Neutrophil (primary cell): ENCODE measurements around the gene KIAA0232.

ENCODE experiments used
- H3K27ac ChIP-seq: fragments of 200-600 bp; sonication (generic); 2 replicates; pipeline ENCODE4 v1.5.1; 2016; ENCODE audit warnings: mild to moderate bottlenecking, moderate library complexity
- H3K27me3 ChIP-seq: fragments of 200-600 bp; sonication (generic); 2 replicates; pipeline ENCODE4 v1.6.0; 2016; ENCODE audit warnings: mild to moderate bottlenecking
- H3K36me3 ChIP-seq: fragments of 200-600 bp; sonication (generic); 2 replicates; pipeline ENCODE4 v1.5.1; 2017
- H3K4me1 ChIP-seq, 2 experiments: fragments of 200-600 bp in 1 of 2; sonication (generic) in 1 of 2; 1 replicate in 1 of 2; 2 replicates in 1 of 2; pipeline versions ENCODE4 v1.5.1 to v1.6.1; 2013 to 2016; ENCODE audit warnings: low read depth in 1 of 2, low read length in 1 of 2, mild to moderate bottlenecking in 1 of 2, moderate library complexity in 1 of 2; ENCODE audit not compliant: control insufficient read depth in 1 of 2, insufficient read depth in 1 of 2
- H3K4me3 ChIP-seq, 2 experiments: fragments of 200-600 bp in 1 of 2; sonication (generic) in 1 of 2; 1 replicate in 1 of 2; 2 replicates in 1 of 2; pipeline ENCODE4 v1.5.1; 2013 to 2016; ENCODE audit warnings: low read depth in 1 of 2, low read length in 1 of 2, mild to moderate bottlenecking in 1 of 2, moderate library complexity in 1 of 2
- H3K9me3 ChIP-seq: fragments of 200-600 bp; sonication (generic); 2 replicates; pipeline ENCODE4 v1.5.1; 2016
- CTCF ChIP-seq: fragments of 200-600 bp; sonication (generic); IDR thresholded peaks from 2 replicates; pipeline ENCODE4 v1.5.1; 2016; ENCODE audit warnings: antibody characterized with exemption

The KIAA0232 gene

GRCh38 chr4:6824071-6824470 lies 41.5 kb downstream of the KIAA0232 start:
- no peaks in the 10 kb centered on the region for H3K4me1 ChIP-seq
- no peaks in the 10 kb centered on the region for H3K27me3 ChIP-seq
- TF ChIP-seq CTCF = no peak
- H3K4me3 ChIP-seq = no peak overlapping the region
- H3K9me3 ChIP-seq = no peaks in the 10 kb centered on the region
- H3K27ac ChIP-seq = peak overlapping the region; percentile 33
- peaks cover 40% of the 10 kb centered on the region for H3K36me3 ChIP-seq

- H3K27ac ChIP-seq = peak overlapping the region; percentile 45
- no peak overlapping the region for H3K4me3 ChIP-seq
- no peaks in the 10 kb centered on the region for H3K9me3 ChIP-seq
- no peaks in the 10 kb centered on the region for H3K27me3 ChIP-seq
- H3K36me3 ChIP-seq = peaks cover 47% of the 10 kb centered on the region
- no peak for TF ChIP-seq CTCF
- no peaks in the 10 kb centered on the region for H3K4me1 ChIP-seq
These were observed 42.4 kb downstream of the KIAA0232 start for GRCh38 chr4:6824772-6825402.

- peaks cover 51% of the 10 kb centered on the region for H3K36me3 ChIP-seq
- no peaks in the 10 kb centered on the region for H3K4me1 ChIP-seq
- no peak overlapping the region for H3K4me3 ChIP-seq
- no peak for TF ChIP-seq CTCF
- H3K27me3 ChIP-seq = no peaks in the 10 kb centered on the region
- peak overlapping the region; percentile 45 for H3K27ac ChIP-seq
- H3K9me3 ChIP-seq = no peaks in the 10 kb centered on the region
These were observed 42.9 kb downstream of the KIAA0232 start for GRCh38 chr4:6825403-6825802.

- Histone ChIP-seq H3K9me3 (no peaks in the 10 kb centered on the region), H3K4me1 (no peaks in the 10 kb centered on the region), H3K4me3 (no peak overlapping the region), H3K27me3 (no peaks in the 10 kb centered on the region), H3K36me3 (peaks cover 67% of the 10 kb centered on the region), H3K27ac (peak overlapping the region; percentile 55)
- TF ChIP-seq CTCF = no peak
These were observed 44.4 kb downstream of the KIAA0232 start for GRCh38 chr4:6826781-6827508.

- Histone ChIP-seq H3K9me3 (no peaks in the 10 kb centered on the region), H3K27ac (peak overlapping the region; percentile 54), H3K4me1 (no peaks in the 10 kb centered on the region), H3K4me3 (no peak overlapping the region), H3K36me3 (peaks cover 82% of the 10 kb centered on the region), H3K27me3 (no peaks in the 10 kb centered on the region)
- no peak for TF ChIP-seq CTCF
These were observed 46.6 kb downstream of the KIAA0232 start for GRCh38 chr4:6829086-6829485.
